Karpas-422 (cell line): ENCODE data around the gene CSMD2. TPM values are rescaled to one million over a fixed set of nuclear protein-coding genes. Genes with fewer than 3 reads are reported as not detected.
"Not testable (repeated sequence)": the region's sequence is repeated elsewhere in the genome, so short reads cannot be mapped to it uniquely, and the experiment has no call there.

Experiments used
- DNase-seq: peaks from one replicate; pipeline ENCODE4 v3.0.0-alpha.2; 2015
- H2AFZ ChIP-seq: fragments of 200-600 bp; sonication (generic); 2 replicates; pipeline ENCODE4 v1.6.1; 2014; ENCODE audit warnings: antibody characterized with exemption, low read length, mixed read lengths
- H3K27ac ChIP-seq: fragments of 200-600 bp; sonication (generic); 2 replicates; pipeline ENCODE4 v1.5.1; 2014; ENCODE audit warnings: mild to moderate bottlenecking, low read length, moderate library complexity
- H3K27me3 ChIP-seq: fragments of 200-600 bp; sonication (generic); 2 replicates; pipeline ENCODE4 v1.6.1; 2014; ENCODE audit warnings: low read length, mixed read lengths
- H3K36me3 ChIP-seq: fragments of 200-600 bp; sonication (generic); 2 replicates; pipeline ENCODE4 v1.6.1; 2014; ENCODE audit warnings: low read length, mixed read lengths; ENCODE audit not compliant: insufficient read depth
- H3K4me1 ChIP-seq: fragments of 200-600 bp; sonication (generic); 2 replicates; pipeline ENCODE4 v1.6.1; 2014; ENCODE audit warnings: mild to moderate bottlenecking, low read length, mixed read lengths
- H3K4me2 ChIP-seq: fragments of 200-600 bp; sonication (generic); 2 replicates; pipeline ENCODE4 v1.6.1; 2014; ENCODE audit warnings: low read length, low read depth, mild to moderate bottlenecking; ENCODE audit not compliant: poor library complexity, severe bottlenecking
- H3K4me3 ChIP-seq: fragments of 200-600 bp; sonication (generic); 2 replicates; pipeline ENCODE4 v1.5.1; 2014; ENCODE audit warnings: mild to moderate bottlenecking, antibody characterized with exemption, low read length, mixed read lengths
- H3K79me2 ChIP-seq: fragments of 200-600 bp; sonication (generic); 2 replicates; pipeline ENCODE4 v1.6.1; 2014; ENCODE audit warnings: mild to moderate bottlenecking, low read length, mixed read lengths
- H3K9ac ChIP-seq: fragments of 200-600 bp; sonication (generic); 2 replicates; pipeline ENCODE4 v1.6.0; 2014; ENCODE audit warnings: low read length
- H3K9me2 ChIP-seq: fragments of 200-600 bp; sonication (generic), shearing (Covaris generic); replicated peaks from 2 replicates; pipeline ENCODE4 v1.6.0; 2014; ENCODE audit warnings: mild to moderate bottlenecking, low read length, moderate library complexity; ENCODE audit not compliant: insufficient read depth
- H3K9me3 ChIP-seq: fragments of 300-700, 200-600 bp; sonication (generic); 2 replicates; pipeline ENCODE4 v1.6.1; 2014; ENCODE audit warnings: low read length, mixed read lengths
- H4K20me1 ChIP-seq: fragments of 200-600 bp; sonication (generic); 2 replicates; pipeline ENCODE4 v1.6.1; 2014; ENCODE audit warnings: mild to moderate bottlenecking, antibody characterized with exemption, low read length, low read depth; ENCODE audit not compliant: insufficient read depth
- total RNA-seq: library from RNA; depleted of rRNA; stranded (reverse); fragments of >200 nt; shearing (Covaris generic); gene quantifications from 2 replicates; pipeline ENCODE4 v1.2.3, GENCODE V29; 2014; ENCODE audit warnings: low replicate concordance

The CSMD2 gene
- total RNA-seq, 1 experiment from 2014 or later, result 0.19 TPM

GRCh38 chr1:34186741-34187494, 21.9 kb upstream of the CSMD2 start:
- Histone ChIP-seq H3K79me2 (no peaks in the 10 kb centered on the region), H3K4me3 (no peak overlapping the region), H3K27ac (no peak overlapping the region), H3K27me3 (no peaks in the 10 kb centered on the region), H3K4me1 (peaks cover 16% of the 10 kb centered on the region), H3K9me2 (no peaks in the 10 kb centered on the region), H3K9ac (no peak overlapping the region), H3K9me3 (peaks cover 8% of the 10 kb centered on the region), H2AFZ (no peak overlapping the region), H3K4me2 (no peak overlapping the region), H4K20me1 (no peaks in the 10 kb centered on the region), H3K36me3 (no peaks in the 10 kb centered on the region; the same call in 1 of the 2 replicates)
- no peak for DNase-seq

- not testable (repeated sequence) for H3K9me3 ChIP-seq, H2AFZ ChIP-seq, H3K27ac ChIP-seq, H3K4me3 ChIP-seq, H3K4me2 ChIP-seq, H3K79me2 ChIP-seq, DNase-seq, H4K20me1 ChIP-seq, H3K36me3 ChIP-seq, H3K9ac ChIP-seq, H3K9me2 ChIP-seq, H3K27me3 ChIP-seq
- H3K4me1 ChIP-seq, result peaks cover 21% of the 10 kb centered on the region
These were observed 18.4 kb upstream of the CSMD2 start for GRCh38 chr1:34183381-34183780.

GRCh38 chr1:34178072-34178471, 13.0 kb upstream of the CSMD2 start:
- no peak overlapping the region for H3K27ac ChIP-seq
- no peak overlapping the region for H2AFZ ChIP-seq
- H3K4me3 ChIP-seq, result no peak overlapping the region
- H4K20me1 ChIP-seq, result no peaks in the 10 kb centered on the region
- H3K4me2 ChIP-seq, result no peak overlapping the region
- DNase-seq, result no peak
- no peaks in the 10 kb centered on the region for H3K79me2 ChIP-seq
- peaks cover 14% of the 10 kb centered on the region for H3K4me1 ChIP-seq
- no peak overlapping the region for H3K9ac ChIP-seq
- no peaks in the 10 kb centered on the region for H3K36me3 ChIP-seq
- no peaks in the 10 kb centered on the region for H3K9me2 ChIP-seq
- no peaks in the 10 kb centered on the region for H3K27me3 ChIP-seq
- no peaks in the 10 kb centered on the region for H3K9me3 ChIP-seq

GRCh38 chr1:34176830-34177603, 12.0 kb upstream of the CSMD2 start, which contains the start of gene C1orf94:
C1orf94 (plus strand) TSS chr1:34176907; CDS start chr1:34177790, 883 bp downstream.
- no peaks in the 10 kb centered on the region for H4K20me1 ChIP-seq
- no peaks in the 10 kb centered on the region for H3K36me3 ChIP-seq
- no peak within 1 kb of the TSS for H3K4me3 ChIP-seq
- no peaks in the 10 kb centered on the region for H3K9me2 ChIP-seq
- H3K27me3 ChIP-seq, result no peaks in the 10 kb centered on the region
- H3K4me2 ChIP-seq, result no peak within 1 kb of the TSS
- H3K4me1 ChIP-seq, result peaks cover 14% of the 10 kb centered on the region
- no peak within 1 kb of the TSS for H2AFZ ChIP-seq
- no peaks in the 10 kb centered on the region for H3K9me3 ChIP-seq
- H3K27ac ChIP-seq, result no peak within 1 kb of the TSS
- H3K9ac ChIP-seq, result no peak within 1 kb of the TSS
- DNase-seq, result no peak
- H3K79me2 ChIP-seq, result no peaks in the 10 kb centered on the region

- Histone ChIP-seq H3K4me1 (peaks cover 14% of the 10 kb centered on the region), H3K36me3 (no peaks in the 10 kb centered on the region), H3K27me3 (no peaks in the 10 kb centered on the region), H3K27ac (no peak overlapping the region), H2AFZ (no peak overlapping the region), H4K20me1 (no peaks in the 10 kb centered on the region), H3K4me2 (no peak overlapping the region), H3K9me3 (no peaks in the 10 kb centered on the region), H3K9me2 (no peaks in the 10 kb centered on the region), H3K79me2 (no peaks in the 10 kb centered on the region), H3K9ac (no peak overlapping the region), H3K4me3 (no peak overlapping the region)
- DNase-seq, result no peak
These were observed 10.7 kb upstream of the CSMD2 start for GRCh38 chr1:34175744-34176143.

GRCh38 chr1:34167389-34167788, 2.4 kb upstream of the CSMD2 start:
- Histone ChIP-seq H3K9me3 (no peaks in the 10 kb centered on the region), H3K4me2 (no peak overlapping the region), H3K4me3 (no peak overlapping the region), H3K27me3 (no peaks in the 10 kb centered on the region), H3K4me1 (no peaks in the 10 kb centered on the region), H3K79me2 (no peaks in the 10 kb centered on the region), H2AFZ (no peak overlapping the region), H3K36me3 (no peaks in the 10 kb centered on the region), H3K9ac (no peak overlapping the region), H4K20me1 (no peaks in the 10 kb centered on the region), H3K27ac (no peak overlapping the region), H3K9me2 (no peaks in the 10 kb centered on the region)
- DNase-seq, result no peak

- Histone ChIP-seq H3K36me3 (no peaks in the 10 kb centered on the region), H3K4me2 (no peak overlapping the region), H3K27ac (no peak overlapping the region), H4K20me1 (no peaks in the 10 kb centered on the region), H3K4me1 (no peaks in the 10 kb centered on the region), H3K9me2 (no peaks in the 10 kb centered on the region), H3K9me3 (no peaks in the 10 kb centered on the region), H3K9ac (no peak overlapping the region), H3K79me2 (no peaks in the 10 kb centered on the region), H2AFZ (no peak overlapping the region), H3K4me3 (no peak overlapping the region), H3K27me3 (no peaks in the 10 kb centered on the region)
- no peak for DNase-seq
These were observed 1.8 kb upstream of the CSMD2 start for GRCh38 chr1:34166625-34167361.

GRCh38 chr1:34166191-34166624, 1.2 kb upstream of the CSMD2 start:
- no peak overlapping the region for H3K27ac ChIP-seq
- no peaks in the 10 kb centered on the region for H3K9me3 ChIP-seq
- no peak overlapping the region for H2AFZ ChIP-seq
- no peaks in the 10 kb centered on the region for H4K20me1 ChIP-seq
- H3K79me2 ChIP-seq, result no peaks in the 10 kb centered on the region
- no peaks in the 10 kb centered on the region for H3K9me2 ChIP-seq
- H3K4me3 ChIP-seq, result no peak overlapping the region
- H3K36me3 ChIP-seq, result no peaks in the 10 kb centered on the region
- no peak overlapping the region for H3K9ac ChIP-seq
- no peak for DNase-seq
- H3K4me2 ChIP-seq, result no peak overlapping the region
- no peaks in the 10 kb centered on the region for H3K4me1 ChIP-seq
- no peaks in the 10 kb centered on the region for H3K27me3 ChIP-seq
